HL-60 (cell line): ENCODE measurements around the gene DUSP7.

ENCODE experiments used
- DNase-seq, 2 experiments: peaks; one replicate each; pipeline ENCODE4 v3.0.0-alpha.2; 2010 to 2020; ENCODE audit warnings: low read depth in 1 of 2, low spot score in 1 of 2
- H3K27ac ChIP-seq: fragments of 250-450 bp; sonication (Bioruptor Pico); replicated peaks from 2 replicates; pipeline ENCODE4 v1.5.1; 2020; ENCODE audit warnings: mild to moderate bottlenecking, moderate library complexity
- H3K27me3 ChIP-seq: fragments of 250-450 bp; sonication (Bioruptor Pico); 2 replicates; pipeline ENCODE4 v1.5.1; 2021; ENCODE audit warnings: mild to moderate bottlenecking, moderate library complexity; ENCODE audit not compliant: insufficient read depth, poor library complexity, severe bottlenecking
- H3K4me3 ChIP-seq: replicated peaks from 2 replicates; pipeline ENCODE4 v1.5.1; 2011; ENCODE audit warnings: mild to moderate bottlenecking, control low read depth, low read length; ENCODE audit not compliant: insufficient read depth
- CTCF ChIP-seq: IDR thresholded peaks from one replicate; pipeline ENCODE4 v1.5.1; 2011; ENCODE audit warnings: low read length, control low read depth, inconsistent platforms; ENCODE audit not compliant: insufficient read depth
- GABPA ChIP-seq: IDR thresholded peaks from 2 replicates; pipeline ENCODE4 v1.6.1; 2012; ENCODE audit warnings: low read depth
- POLR2AphosphoS5 ChIP-seq: IDR thresholded peaks from 2 replicates; pipeline ENCODE4 v1.6.1; 2012; ENCODE audit warnings: low read depth
- REST ChIP-seq: IDR thresholded peaks from 2 replicates; pipeline ENCODE4 v1.6.1; 2012; ENCODE audit warnings: low read depth; ENCODE audit not compliant: insufficient replicate concordance
- SPI1 ChIP-seq: IDR thresholded peaks from 2 replicates; pipeline ENCODE4 v1.6.1; 2012; ENCODE audit warnings: low read depth, mild to moderate bottlenecking, borderline replicate concordance

Gene DUSP7

GRCh38 chr3:52005571-52005986 is 50.8 kb downstream of the DUSP7 start:
- Histone ChIP-seq H3K27me3 (no peaks in the 10 kb centered on the region), H3K4me3 (no peak overlapping the region), H3K27ac (no peak overlapping the region)
- DNase-seq, result no peak
- TF ChIP-seq GABPA (no peak), CTCF (no peak), REST (no peak)

GRCh38 chr3:52004906-52005395 is 51.4 kb downstream of the DUSP7 start:
- Histone ChIP-seq H3K27me3 (no peaks in the 10 kb centered on the region), H3K27ac (no peak overlapping the region), H3K4me3 (no peak overlapping the region)
- no peak for DNase-seq
- no peak for TF ChIP-seq POLR2AphosphoS5
- TF ChIP-seq SPI1, result no peak

GRCh38 chr3:52004163-52004787 is 52.1 kb downstream of the DUSP7 start:
- no peak for DNase-seq
- no peak for TF ChIP-seq POLR2AphosphoS5
- no peak for TF ChIP-seq CTCF
- TF ChIP-seq REST, result no peak
- TF ChIP-seq SPI1, result no peak
- no peak for TF ChIP-seq GABPA
- no peak overlapping the region for H3K27ac ChIP-seq
- H3K27me3 ChIP-seq, result no peaks in the 10 kb centered on the region
- no peak overlapping the region for H3K4me3 ChIP-seq

- H3K27me3 ChIP-seq, result no peaks in the 10 kb centered on the region
- H3K4me3 ChIP-seq, result no peak overlapping the region
- DNase-seq, result no peak
- H3K27ac ChIP-seq, result no peak overlapping the region
- TF ChIP-seq SPI1 (no peak), GABPA (no peak), POLR2AphosphoS5 (no peak), REST (no peak), CTCF (no peak)
Observed at GRCh38 chr3:52002748-52003147, 53.6 kb downstream of the DUSP7 start.
